ENCODE measurements around the gene EDEM1. TPM values are rescaled to one million over a fixed set of nuclear protein-coding genes. Genes with fewer than 3 reads are reported as not detected.

EDEM1 gene
- total RNA-seq, 3 donors from 2014 or later (not counting 1 experiment from before 2014, with no cell fraction given), result 55.3 to 64.2 (median 59.9) TPM

GRCh38 chr3:5245927-5246326, 58.4 kb downstream of the EDEM1 start:
- H3K4me3 ChIP-seq (ENCODE audit: low read length), result no peak overlapping the region
- H3K4me3 Mint-ChIP-seq, result no peak overlapping the region
- no peaks in the 10 kb centered on the region for H3K9me3 ChIP-seq (ENCODE audit: control insufficient read depth, insufficient read depth, low read length)
- H3K27me3 ChIP-seq (ENCODE audit: control insufficient read depth, insufficient read depth, low read length), result no peaks in the 10 kb centered on the region
- no peak for DNase-seq
- H3K27ac ChIP-seq (ENCODE audit: low read length), result no peak overlapping the region
- no peak for ATAC-seq
- peaks cover 0 to 5% of the 10 kb centered on the region in 2 donors for H3K4me1 Mint-ChIP-seq
- no peaks in the 10 kb centered on the region for H3K9me3 Mint-ChIP-seq
- no peaks in the 10 kb centered on the region for H3K27me3 Mint-ChIP-seq (ENCODE audit: low read depth in 2 of 2)
- H3K36me3 Mint-ChIP-seq, result no peaks in the 10 kb centered on the region
- TF ChIP-seq CTCF (IDR thresholded peaks at IDR 0.05), result no peak
- intact Hi-C loops (cut with micrococcal nuclease), result no loop called here
- H3K4me1 ChIP-seq (ENCODE audit: control insufficient read depth, insufficient read depth, low read length), result peaks cover 4% of the 10 kb centered on the region
- H3K36me3 ChIP-seq (ENCODE audit: control insufficient read depth, insufficient read depth, low read length), result no peaks in the 10 kb centered on the region
- H3K27ac Mint-ChIP-seq, result no peak overlapping the region

- intact Hi-C loops (cut with micrococcal nuclease), result no loop called here
- Histone ChIP-seq H3K4me3 (ENCODE audit: low read length) (no peak overlapping the region), H3K4me1 (ENCODE audit: control insufficient read depth, insufficient read depth, low read length) (peaks cover 4% of the 10 kb centered on the region), H3K27me3 (ENCODE audit: control insufficient read depth, insufficient read depth, low read length) (no peaks in the 10 kb centered on the region), H3K27ac (ENCODE audit: low read length) (no peak overlapping the region), H3K36me3 (ENCODE audit: control insufficient read depth, insufficient read depth, low read length) (no peaks in the 10 kb centered on the region), H3K9me3 (ENCODE audit: control insufficient read depth, insufficient read depth, low read length) (no peaks in the 10 kb centered on the region)
- Mint-ChIP-seq H3K36me3 (no peaks in the 10 kb centered on the region), H3K9me3 (no peaks in the 10 kb centered on the region), H3K4me3 (no peak overlapping the region), H3K27ac (no peak overlapping the region), H3K4me1 (peaks cover 0 to 5% of the 10 kb centered on the region in 2 donors), H3K27me3 (ENCODE audit: low read depth in 2 of 2) (no peaks in the 10 kb centered on the region)
- ATAC-seq (no peak), DNase-seq (no peak)
- no peak for TF ChIP-seq CTCF (IDR thresholded peaks at IDR 0.05)
- 100% methylated on average over 1 of the region's 3 CpGs for WGBS (ENCODE audit: insufficient coverage)
Measured at GRCh38 chr3:5248822-5249221, 61.3 kb downstream of the EDEM1 start.

- Histone ChIP-seq H3K27me3 (ENCODE audit: control insufficient read depth, insufficient read depth, low read length) (no peaks in the 10 kb centered on the region), H3K27ac (ENCODE audit: low read length) (no peak overlapping the region), H3K9me3 (ENCODE audit: control insufficient read depth, insufficient read depth, low read length) (no peaks in the 10 kb centered on the region), H3K4me1 (ENCODE audit: control insufficient read depth, insufficient read depth, low read length) (peaks cover 4% of the 10 kb centered on the region), H3K36me3 (ENCODE audit: control insufficient read depth, insufficient read depth, low read length) (no peaks in the 10 kb centered on the region), H3K4me3 (ENCODE audit: low read length) (no peak overlapping the region)
- DNase-seq (no peak), ATAC-seq (no peak)
- Mint-ChIP-seq H3K4me3 (no peak overlapping the region), H3K9me3 (no peaks in the 10 kb centered on the region), H3K27me3 (ENCODE audit: low read depth in 2 of 2) (peaks cover 0 to under 1% of the 10 kb centered on the region in 2 donors), H3K36me3 (no peaks in the 10 kb centered on the region), H3K4me1 (peaks cover 0 to 5% of the 10 kb centered on the region in 2 donors), H3K27ac (no peak overlapping the region)
- intact Hi-C loops (cut with micrococcal nuclease), result no loop called here
- no peak for TF ChIP-seq CTCF (IDR thresholded peaks at IDR 0.05)
- WGBS (ENCODE audit: insufficient coverage), result 76% methylated on average over 9 of the region's 9 CpGs
Measured at GRCh38 chr3:5250467-5251195, 63.1 kb downstream of the EDEM1 start.

GRCh38 chr3:5251196-5251583, 63.7 kb downstream of the EDEM1 start:
- no peak overlapping the region for H3K27ac Mint-ChIP-seq
- 90% methylated on average over 6 of the region's 6 CpGs for WGBS (ENCODE audit: insufficient coverage)
- H3K4me3 Mint-ChIP-seq, result no peak overlapping the region

More at GRCh38 chr3:5251196-5251583, 63.7 kb downstream of the EDEM1 start:
- H3K36me3 ChIP-seq (ENCODE audit: control insufficient read depth, insufficient read depth, low read length), result no peaks in the 10 kb centered on the region
- DNase-seq (no peak), ATAC-seq (no peak)
- no peaks in the 10 kb centered on the region for H3K4me1 Mint-ChIP-seq
- no peak overlapping the region for H3K4me3 ChIP-seq (ENCODE audit: low read length)
- H3K36me3 Mint-ChIP-seq, result no peaks in the 10 kb centered on the region
- H3K27me3 Mint-ChIP-seq (ENCODE audit: low read depth in 2 of 2), result peaks cover 0 to 6% of the 10 kb centered on the region in 2 donors
- intact Hi-C loops (cut with micrococcal nuclease), result no loop called here
- no peak for TF ChIP-seq CTCF (IDR thresholded peaks at IDR 0.05)
- H3K9me3 Mint-ChIP-seq, result no peaks in the 10 kb centered on the region
- no peaks in the 10 kb centered on the region for H3K4me1 ChIP-seq (ENCODE audit: control insufficient read depth, insufficient read depth, low read length)
- H3K9me3 ChIP-seq (ENCODE audit: control insufficient read depth, insufficient read depth, low read length), result no peaks in the 10 kb centered on the region
- H3K27ac ChIP-seq (ENCODE audit: low read length), result no peak overlapping the region
- H3K27me3 ChIP-seq (ENCODE audit: control insufficient read depth, insufficient read depth, low read length), result no peaks in the 10 kb centered on the region
